Sciatic nerve (tissue), 2 donors: ENCODE results near the gene FAM168B. TPM values are rescaled to one million over a fixed set of nuclear protein-coding genes. Genes with fewer than 3 reads are reported as not detected.
"Not testable (repeated sequence)": the region's sequence is repeated elsewhere in the genome, so short reads cannot be mapped to it uniquely, and the experiment has no call there.

Source experiments
- ATAC-seq: fragments of 200-7000 bp; cut with Tn5 transposase; one replicate; pipeline ENCODE4 v1.9.1; 2020; ENCODE audit warnings: mild to moderate bottlenecking, moderate library complexity
- DNase-seq: peaks from one replicate; pipeline ENCODE4 v3.0.0-alpha.2; 2020; ENCODE audit warnings: low spot score
- intact Hi-C: fragments of 100-400 bp; cut with DNase I; formaldehyde crosslinking; loops from one replicate; pipeline ENCODE4 v1.14.2; 2022
- total RNA-seq: library from RNA; stranded (reverse); fragmentation: NEBNext Ultra II Directional; extraction: Animal tissue kit (Norgen Biotek cat#: 25700); gene quantifications from one replicate; pipeline ENCODE4 v1.2.1, GENCODE V29; 2021
- donor health status: DM: no; HTN: no; CAD: no.
- donor health status: DM: no; HTN: no; CAD: no.

Gene FAM168B, protein sequence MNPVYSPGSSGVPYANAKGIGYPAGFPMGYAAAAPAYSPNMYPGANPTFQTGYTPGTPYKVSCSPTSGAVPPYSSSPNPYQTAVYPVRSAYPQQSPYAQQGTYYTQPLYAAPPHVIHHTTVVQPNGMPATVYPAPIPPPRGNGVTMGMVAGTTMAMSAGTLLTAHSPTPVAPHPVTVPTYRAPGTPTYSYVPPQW
- total RNA-seq, result 88.0 TPM

DNA sequence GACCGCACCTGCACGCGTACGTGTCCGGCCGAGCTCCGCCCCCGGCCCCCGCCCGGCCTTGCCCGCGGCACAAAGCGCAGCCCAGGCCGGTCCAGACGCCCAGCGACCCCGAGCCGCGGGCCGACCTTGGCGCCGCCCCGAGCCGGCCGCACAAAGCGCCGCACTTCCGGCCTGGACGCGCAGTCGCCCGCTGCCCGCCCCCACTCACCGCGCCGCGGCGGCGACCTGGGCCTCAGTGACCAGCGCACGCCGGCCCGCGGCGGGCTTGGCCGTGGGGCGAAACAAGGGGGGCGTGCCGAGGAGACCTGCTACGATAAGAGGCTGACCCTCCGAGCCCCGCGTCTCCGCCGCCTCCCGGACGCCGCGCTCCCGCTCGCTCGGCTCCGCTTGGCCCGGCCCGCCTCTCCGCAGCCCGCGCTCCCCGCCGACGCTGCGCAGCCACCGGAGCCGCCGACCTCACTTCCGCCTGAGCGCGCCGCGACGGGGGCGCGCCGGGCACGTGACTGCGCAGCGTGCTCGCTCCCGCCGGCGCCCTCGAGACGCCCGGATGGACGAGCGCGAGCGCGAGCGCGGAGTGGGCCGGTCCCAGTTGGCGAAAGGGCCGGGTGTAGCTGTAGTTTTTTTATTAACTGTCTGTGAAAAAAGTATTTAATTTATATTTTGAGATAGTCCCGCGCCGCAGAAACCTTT is at the start of gene FAM168B:
TSS of gene FAM168B (minus strand) at position 455 of the 690 bp plus-strand sequence. CDS start 10,814 bp downstream, outside the sequence.
- peak; percentile 93 for DNase-seq
- intact Hi-C loops, result no loop called here
- ATAC-seq, result peak; percentile 98

DNA sequence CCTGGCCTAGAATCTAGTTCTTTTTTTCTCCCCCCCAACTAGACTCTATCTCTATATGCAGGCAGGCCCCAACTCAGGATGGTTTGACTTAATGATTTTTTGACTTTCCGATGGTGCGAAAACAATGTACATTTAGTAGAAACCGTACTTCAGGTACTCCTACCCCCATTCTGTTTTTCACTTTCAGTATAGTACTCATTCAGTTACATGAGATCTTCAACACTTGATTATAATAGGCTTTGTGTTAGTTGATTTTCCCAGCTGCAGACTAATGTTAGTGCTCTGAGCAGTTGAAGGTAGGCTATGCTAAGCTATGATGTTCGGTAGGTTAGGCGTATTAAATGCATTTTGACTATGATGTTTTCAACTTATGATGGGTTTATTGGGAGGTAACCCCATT is 49.6 kb upstream of the FAM168B start:
- no peak for DNase-seq
- intact Hi-C loops, result no loop called here

DNA sequence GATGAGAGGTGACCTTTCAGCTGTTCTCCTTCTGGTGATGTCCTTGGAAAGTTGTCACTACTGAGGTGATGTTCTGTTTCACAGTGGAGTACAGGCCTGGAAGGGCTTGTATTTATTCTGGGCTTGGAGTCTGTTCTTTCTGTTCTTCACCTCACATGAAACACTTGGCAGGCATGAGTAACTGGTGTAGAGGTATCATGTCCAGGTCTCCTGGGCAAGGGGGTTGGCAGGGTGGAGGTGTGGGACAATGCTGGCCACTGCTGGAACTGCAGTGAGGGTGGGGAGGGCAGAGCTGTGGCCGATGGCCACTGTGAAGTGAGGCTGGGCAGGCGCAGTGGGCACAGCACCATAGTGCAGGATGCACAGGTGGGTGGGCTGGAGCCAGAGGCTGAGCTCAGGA is 47.3 kb upstream of the FAM168B start:
- DNase-seq (no peak), ATAC-seq (no peak)
- intact Hi-C loops, result no loop called here

More for the DNA sequence above, 49.6 kb upstream of the FAM168B start:
- ATAC-seq, result no peak

DNA sequence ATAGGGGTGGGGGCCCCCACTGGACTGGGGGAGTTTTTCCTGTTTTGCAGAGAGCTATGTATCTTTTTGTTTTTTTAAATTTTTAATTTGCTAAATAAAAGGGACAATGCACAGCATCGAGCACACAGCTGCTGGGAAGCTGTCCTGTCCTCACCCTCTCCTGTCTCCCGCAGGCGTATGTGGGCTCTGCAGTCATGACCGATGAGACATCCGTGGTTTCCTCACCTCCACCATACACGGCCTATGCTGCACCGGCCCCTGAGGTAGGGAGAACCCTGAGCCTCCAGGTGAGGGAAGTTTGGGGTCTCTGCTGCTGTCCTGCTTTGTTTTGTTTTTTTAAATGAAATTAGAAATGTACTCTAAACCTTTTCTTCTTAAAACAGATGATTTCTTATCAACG is 39.5 kb upstream of the FAM168B start:
- DNase-seq, result no peak
- intact Hi-C loops, result no loop called here
- no peak for ATAC-seq

DNA sequence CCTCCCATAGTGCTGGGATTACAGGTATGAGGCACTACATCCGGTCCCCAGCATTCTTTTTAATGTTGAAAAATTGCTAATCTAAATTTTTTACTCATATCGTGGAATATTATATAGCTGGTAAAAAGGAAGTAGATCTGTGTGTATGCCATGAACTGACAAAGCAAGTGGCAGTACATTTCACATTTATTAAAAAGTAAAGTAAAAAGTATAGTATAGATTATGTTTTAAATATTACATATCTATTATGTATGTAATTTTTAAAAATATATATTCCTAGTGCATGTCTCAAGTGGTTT is 37.0 kb upstream of the FAM168B start:
- intact Hi-C loops, result no loop called here
- DNase-seq (no peak), ATAC-seq (no peak)

DNA sequence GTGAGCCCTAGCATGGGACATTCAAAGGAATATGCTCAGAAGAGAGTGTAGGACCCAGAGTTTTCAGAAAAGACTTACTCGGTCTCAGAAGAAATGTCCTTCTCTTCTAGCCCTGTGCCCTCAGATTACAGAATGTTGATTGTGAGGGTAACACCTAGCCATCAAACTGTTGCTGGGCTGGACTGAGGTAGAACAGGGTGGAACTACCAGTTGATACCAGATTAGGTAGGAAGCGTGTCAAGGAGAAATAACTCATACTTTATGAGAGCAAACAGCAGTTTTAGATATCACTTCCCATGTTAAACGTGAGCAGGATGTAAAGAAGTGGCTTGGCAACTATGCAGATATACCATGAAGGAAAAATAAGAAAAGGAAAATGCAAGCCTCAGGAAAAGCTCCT is 34.7 kb upstream of the FAM168B start:
- ATAC-seq (no peak), DNase-seq (no peak)
- intact Hi-C loops, result no loop called here

DNA sequence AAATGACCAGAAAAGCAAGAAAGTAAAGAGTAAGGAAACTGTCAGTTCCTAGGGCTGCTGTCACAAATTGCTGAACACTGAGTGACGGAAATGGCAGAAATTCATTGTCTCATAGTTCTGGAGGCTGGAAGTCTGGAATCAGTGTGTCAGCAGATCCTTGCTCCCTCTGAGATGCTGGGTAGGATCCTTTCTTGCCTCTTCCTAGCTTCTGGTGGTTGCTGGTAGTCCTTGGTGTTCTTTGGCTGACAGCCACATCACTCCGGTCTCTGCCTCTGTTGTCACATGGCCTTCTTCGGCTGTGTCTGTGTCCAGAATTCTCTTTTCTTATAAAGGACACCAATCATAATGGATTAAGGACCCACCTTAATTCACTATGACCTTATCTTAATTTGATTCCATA is 33.8 kb upstream of the FAM168B start:
- ATAC-seq (peak; percentile 34), DNase-seq (no peak)
- intact Hi-C loops, result no loop called here

DNA sequence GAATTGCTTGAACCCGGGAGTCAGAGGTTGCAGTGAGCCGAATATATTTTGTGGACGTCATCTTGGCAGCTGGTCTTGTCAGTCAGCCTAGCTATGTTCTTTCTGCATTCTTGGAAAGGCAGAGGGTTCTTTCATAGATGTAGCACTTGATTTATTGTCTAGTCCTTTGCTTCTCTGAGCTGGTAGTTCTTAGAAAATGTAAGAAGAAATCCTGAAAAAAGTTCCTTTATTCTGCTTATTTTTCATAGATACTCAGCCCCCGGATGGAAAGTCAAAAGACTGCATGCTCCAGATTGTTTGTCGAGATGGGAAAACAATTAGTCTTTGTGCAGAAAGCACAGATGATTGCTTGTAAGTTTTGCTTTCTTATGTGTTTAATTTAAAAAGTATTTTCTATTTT is 33.2 kb upstream of the FAM168B start:
- intact Hi-C loops, result no loop called here
- ATAC-seq (peak; percentile 60), DNase-seq (no peak)

DNA sequence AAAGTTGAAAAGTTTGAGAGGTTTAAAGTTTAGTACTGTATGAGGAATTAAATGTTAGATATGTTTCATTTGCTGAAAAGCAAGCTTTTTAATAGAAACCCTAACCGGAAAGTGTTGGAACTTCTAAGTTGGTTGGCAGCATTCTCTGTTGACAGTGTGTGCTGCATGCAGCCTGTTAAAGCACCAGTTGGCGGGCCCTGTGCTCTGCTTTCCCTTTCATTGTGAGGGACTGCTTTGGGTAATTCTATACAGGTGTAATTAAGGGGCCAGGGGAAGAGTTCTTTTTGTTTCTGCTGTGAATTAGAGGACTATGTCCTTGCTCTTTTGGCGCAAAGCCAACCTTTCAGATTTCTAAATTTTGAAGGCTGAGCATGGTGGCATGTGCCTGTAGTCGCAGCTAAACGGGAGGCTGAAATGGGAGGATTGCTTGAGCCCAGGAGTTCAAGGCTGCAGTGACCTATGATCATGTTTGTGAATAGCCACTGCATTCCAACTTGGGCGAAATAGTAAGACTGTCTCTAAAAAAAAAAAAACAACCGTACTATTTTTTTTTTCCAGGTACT is 32.0 kb upstream of the FAM168B start:
- intact Hi-C loops, result no loop called here
- no peak for DNase-seq
- no peak for ATAC-seq

DNA sequence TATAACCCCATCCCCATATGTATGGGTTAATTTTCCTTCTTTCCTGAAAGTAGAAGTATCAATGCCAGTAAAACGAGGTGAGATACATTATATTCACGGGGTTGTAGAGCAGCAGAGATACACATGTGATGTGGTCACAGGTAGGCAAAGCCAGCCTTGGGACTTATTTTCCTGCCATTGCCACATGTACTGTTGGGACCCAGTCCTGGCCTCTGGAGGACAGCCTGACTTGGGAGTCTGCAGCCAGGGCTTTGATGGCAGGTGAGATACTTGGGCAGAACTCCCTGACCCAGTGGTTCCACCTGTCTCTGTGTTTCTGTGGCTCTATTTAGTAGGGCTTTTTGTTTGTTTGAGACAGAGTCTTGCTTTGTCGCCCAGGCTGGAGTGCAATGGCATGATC is 29.9 kb upstream of the FAM168B start:
- DNase-seq (no peak), ATAC-seq (no peak)
- intact Hi-C loops, result no loop called here

DNA sequence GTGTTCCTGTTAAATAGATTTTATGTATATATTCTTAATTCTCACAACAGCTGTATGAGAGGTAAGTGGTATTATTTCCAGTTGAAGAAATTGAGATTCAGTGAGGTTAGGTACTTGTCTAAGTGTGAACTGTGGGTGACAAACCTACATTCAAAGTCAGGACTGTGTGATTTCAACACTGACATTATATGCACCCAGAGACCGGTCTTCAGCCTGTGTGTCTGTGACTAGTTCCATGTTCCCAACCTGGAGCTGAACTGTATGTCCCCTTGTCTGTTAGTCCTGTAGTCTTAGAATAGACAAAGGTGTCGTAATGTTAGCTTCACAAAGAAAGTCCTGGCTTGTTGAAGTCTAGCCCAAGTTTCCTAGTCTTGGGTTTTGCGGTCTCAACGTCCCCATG is 29.2 kb upstream of the FAM168B start:
- intact Hi-C loops, result no loop called here
- no peak for DNase-seq
- no peak for ATAC-seq

DNA sequence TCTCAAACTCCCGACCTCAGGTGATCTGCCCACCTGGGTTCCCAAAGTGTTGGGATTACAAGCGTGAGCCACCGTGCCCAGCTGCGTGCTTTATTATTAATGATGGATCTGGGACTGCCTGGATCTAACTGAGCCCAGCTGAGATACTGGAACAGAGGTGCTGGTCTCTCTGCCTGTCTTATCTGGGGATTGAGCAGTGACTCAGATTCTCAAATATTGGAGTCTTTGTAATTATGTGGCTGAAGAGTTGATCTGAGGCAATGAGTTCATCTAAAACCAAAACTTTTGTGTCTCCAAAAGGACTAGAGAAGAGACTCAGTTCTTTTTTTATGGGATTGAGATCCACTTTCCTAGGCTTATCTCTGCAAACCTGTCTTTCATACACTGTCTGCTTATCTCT is 28.2 kb upstream of the FAM168B start:
- ATAC-seq (no peak), DNase-seq (no peak)
- intact Hi-C loops, result no loop called here

DNA sequence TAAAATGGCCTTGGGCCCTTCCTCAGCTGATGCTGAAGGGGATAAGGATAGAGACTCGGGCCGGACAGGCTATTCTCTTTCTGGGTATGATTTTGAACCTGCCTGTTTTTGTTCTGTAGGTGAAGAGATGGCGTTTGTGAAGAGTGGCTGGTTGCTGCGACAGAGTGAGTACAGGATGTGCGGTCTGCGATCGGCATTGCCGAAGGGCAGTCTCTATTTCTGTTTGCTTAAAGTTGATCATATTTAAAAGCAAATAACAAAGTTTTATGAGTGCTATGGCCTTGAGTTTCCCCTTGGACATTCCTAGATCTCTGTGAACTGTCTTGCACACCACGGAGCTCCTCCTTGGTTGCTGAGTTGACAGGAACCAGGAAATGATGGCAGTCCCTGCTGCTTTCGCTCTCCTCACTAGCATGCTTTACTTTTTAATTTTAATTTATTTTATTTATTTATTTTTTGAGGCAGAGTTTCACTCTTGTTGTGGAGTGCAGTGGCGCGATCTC is 27.6 kb upstream of the FAM168B start:
- no peak for ATAC-seq
- intact Hi-C loops, result no loop called here
- DNase-seq, result no peak

DNA sequence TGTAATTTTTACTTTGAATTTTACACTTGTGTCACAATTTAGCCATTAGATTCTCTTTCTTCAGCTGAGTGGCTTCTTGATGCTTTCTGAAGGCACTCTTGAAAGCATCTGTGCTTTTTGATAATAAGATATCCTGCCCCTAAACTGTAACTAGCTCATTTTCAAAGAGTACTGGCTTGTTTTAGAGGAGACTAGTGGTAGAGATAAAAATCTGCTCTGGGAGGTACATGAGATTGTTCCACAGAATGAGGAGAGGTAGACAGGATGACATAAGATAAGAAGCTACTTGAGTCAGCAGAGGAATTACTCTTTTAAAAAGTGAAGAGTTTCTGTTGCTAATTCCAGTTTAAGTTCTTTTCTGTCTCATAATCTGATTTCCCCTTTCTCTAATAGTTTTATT is 22.5 kb upstream of the FAM168B start:
- ATAC-seq, result no peak
- intact Hi-C loops, result no loop called here
- no peak for DNase-seq

DNA sequence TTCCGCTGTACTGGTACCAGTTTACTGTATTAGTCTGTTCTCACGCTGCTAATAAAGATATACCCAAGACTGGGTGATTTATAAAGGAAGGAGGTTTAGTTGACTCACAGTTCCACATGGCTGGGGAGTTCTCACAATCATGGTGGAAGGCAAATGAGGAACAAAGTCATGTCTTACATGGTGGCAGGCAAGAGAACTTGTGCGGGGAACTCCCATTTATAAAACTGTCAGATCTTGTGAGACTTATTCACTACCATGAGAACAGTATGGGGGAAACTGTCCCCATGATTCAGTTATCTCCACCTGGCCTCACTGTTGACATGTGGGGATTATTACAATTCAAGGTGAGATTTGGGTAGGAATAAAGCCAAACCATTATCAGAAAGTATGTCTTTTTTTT is 21.7 kb upstream of the FAM168B start:
- intact Hi-C loops, DNase-seq, ATAC-seq: not testable (repeated sequence)

DNA sequence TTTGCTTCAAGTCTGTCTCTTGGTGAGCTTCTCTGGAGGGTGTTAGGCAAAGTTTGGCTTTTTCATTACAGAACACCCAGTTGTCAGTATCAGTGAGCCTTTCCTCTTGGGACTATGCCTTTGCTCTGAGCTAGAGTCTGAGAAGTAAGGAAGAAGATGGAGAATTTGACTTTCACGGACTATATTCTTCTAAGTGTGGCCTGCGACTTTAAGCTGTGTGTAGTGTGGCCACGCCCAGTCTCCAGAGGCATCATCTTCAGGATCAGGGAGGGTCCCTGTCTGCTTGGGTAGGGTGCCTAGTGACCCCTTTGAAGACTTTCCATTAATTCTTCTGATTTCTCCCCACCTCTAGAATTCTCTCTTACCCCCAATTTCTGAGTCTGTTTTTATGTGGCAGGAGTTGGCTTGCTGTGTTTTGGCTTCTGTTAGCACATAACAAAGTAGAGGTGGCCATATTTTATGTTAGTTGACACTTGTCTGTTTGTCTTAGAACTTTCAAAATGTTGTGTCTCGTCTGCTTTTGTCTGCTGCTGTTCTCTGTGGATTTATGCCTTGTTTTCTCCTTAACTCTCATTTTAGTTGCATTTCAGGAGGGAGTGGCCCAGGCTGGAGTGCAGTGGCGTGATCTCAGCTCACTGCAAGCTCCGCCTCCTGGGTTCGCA is 20.4 kb upstream of the FAM168B start:
- ATAC-seq (no peak), DNase-seq (no peak)
- intact Hi-C loops, result no loop called here

DNA sequence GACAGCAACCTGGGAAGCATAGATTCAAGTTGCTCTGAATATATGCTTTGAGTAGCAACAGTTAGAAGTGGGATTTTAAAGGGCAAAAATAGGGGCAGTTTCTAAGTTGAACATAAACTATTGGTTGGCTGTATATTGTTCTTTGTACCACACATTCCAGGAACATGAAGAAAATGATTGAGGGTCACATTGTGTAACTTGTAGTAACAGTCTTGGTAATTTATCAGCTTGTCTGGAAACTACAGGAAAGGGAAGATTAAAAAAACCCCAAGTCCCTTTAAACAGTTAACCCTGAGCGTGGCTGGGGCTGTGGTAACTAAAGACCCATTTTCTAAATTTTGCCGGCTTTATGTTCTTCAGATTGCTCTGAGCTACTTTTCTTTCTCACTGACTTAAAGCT is 19.3 kb upstream of the FAM168B start:
- ATAC-seq (no peak), DNase-seq (no peak)
- intact Hi-C loops, result no loop called here

DNA sequence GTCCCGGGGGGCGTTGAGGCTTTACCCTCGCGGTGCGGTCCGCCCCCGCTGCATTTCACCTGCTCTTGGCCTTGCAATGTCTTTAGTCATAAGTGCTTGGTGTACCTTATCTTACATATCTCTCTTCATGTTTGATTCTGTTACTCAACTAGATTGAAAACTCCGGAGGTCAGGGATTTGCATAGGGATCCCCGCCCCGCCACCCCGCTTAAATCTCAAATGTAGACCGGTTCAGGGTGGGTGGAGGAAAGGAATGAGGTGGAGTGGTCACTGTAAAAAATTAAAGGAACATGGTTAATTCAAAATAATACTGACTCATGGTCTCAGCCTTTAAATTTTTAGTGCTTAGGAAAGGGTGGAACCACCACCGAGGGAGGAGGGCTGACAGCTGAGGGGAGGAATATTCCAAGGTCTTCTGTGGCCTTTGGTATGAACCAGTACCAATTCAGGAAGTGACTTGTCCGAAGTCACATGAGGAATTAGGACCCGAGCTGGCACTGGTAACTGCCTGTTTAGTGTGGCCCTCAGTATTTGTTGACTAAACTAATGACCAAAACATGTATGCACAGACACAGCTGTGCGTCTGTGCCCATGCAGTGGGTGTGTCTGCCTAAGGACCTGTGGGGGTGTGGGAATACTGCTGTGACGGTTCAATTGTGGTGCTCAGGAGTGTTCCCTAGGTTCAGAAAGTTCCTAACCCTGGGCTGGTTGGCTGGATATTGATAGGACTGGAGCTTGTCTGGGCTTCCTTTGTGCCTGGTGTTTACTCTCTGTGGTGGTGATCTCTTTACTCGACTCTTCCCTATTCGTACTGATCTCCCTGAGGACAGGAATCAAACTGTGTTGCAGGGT is 12.9 kb upstream of the FAM168B start:
- DNase-seq (peak; percentile 65), ATAC-seq (peak; percentile 35)
- intact Hi-C loops, result no loop called here
